A549 (cell line): ENCODE data around the gene TMPRSS2. TPM values are rescaled to one million over a fixed set of nuclear protein-coding genes. Genes with fewer than 3 reads are reported as not detected.

Experiments used
- ATAC-seq, 2 experiments: fragments of 200-7000 bp in 1 of 2; fragments of >200 bp in 1 of 2; cut with Nextera tagmentation in 1 of 2; cut with Tn5 transposase in 1 of 2; 3 replicates each; pipeline versions ENCODE4 v1.8.0 to v1.9.1; 2018 to 2020; ENCODE audit warnings: mild to moderate bottlenecking in 1 of 2, moderate library complexity in 1 of 2
- CTCF ChIA-PET: fragments of 300-600 bp; sonication (Branson Sonifier 250); formaldehyde crosslinking; extraction: SDS; loops from one replicate; lab custom pipeline; 2021; ENCODE audit warnings: antibody characterized with exemption, inconsistent platforms; lab: Yijun Ruan, JAX
- POLR2A ChIA-PET: fragments of 350-600 bp; formaldehyde crosslinking; extraction: SDS; loops from one replicate; lab custom pipeline; 2021; ENCODE audit warnings: antibody characterized with exemption, inconsistent platforms; lab: Yijun Ruan, JAX
- DNase-seq, 2 experiments: peaks; one replicate each; pipeline versions ENCODE4 v3.0.0 to v3.0.0-alpha.2; 2011 to 2016; ENCODE audit warnings: low read depth in 1 of 2, low spot score in 1 of 2
- FAIRE-seq: peaks from 2 replicates; lab custom pipeline; 2011; peaks lifted over from hg19 to GRCh38; lab: Jason Lieb, UNC
- H3K27ac ChIP-seq, 2 experiments: fragments of >200 bp; sonication (Bioruptor Twin); formaldehyde crosslinking; 3 replicates each; pipeline ENCODE4 v1.5.1; 2016 to 2017
- H3K4me1 ChIP-seq: fragments of >200 bp; sonication (Bioruptor Twin); formaldehyde crosslinking; 3 replicates; pipeline ENCODE4 v1.6.1; 2016
- H3K4me2 ChIP-seq: fragments of >200 bp; sonication (Bioruptor Twin); formaldehyde crosslinking; 3 replicates; pipeline ENCODE4 v1.6.1; 2016
- H3K4me3 ChIP-seq: fragments of >200 bp; sonication (Bioruptor Twin); formaldehyde crosslinking; 3 replicates; pipeline ENCODE4 v1.5.1; 2016
- H3K9me3 ChIP-seq: fragments of >200 bp; sonication (Bioruptor Twin); formaldehyde crosslinking; 3 replicates; pipeline ENCODE4 v1.6.1; 2016
- BHLHE40 ChIP-seq: IDR thresholded peaks from 2 replicates; pipeline ENCODE4 v1.6.1; 2012; ENCODE audit warnings: low read depth, low read length, inconsistent platforms
- CBX2 ChIP-seq: fragments of 200-600 bp; sonication (generic); IDR thresholded peaks from 2 replicates; pipeline ENCODE4 v1.6.1; 2016; ENCODE audit warnings: low read depth, mild to moderate bottlenecking, borderline replicate concordance
- CBX8 ChIP-seq: fragments of 200-600 bp; sonication (generic); IDR thresholded peaks from 2 replicates; pipeline ENCODE4 v1.6.1; 2016
- CEBPB ChIP-seq, 2 experiments: fragments of >200 bp in 1 of 2; sonication (Bioruptor Twin) in 1 of 2; formaldehyde crosslinking in 1 of 2; IDR thresholded peaks; 2 replicates each; pipeline ENCODE4 v1.6.1; 2012 to 2016
- CHD2 ChIP-seq: fragments of 150-350 bp; IDR thresholded peaks from 2 replicates; pipeline ENCODE4 v1.6.1; 2014; ENCODE audit warnings: low read length; ENCODE audit not compliant: partially characterized antibody
- EHF ChIP-seq: fragments of 250-450 bp; sonication (Bioruptor Pico); IDR thresholded peaks from 2 replicates; pipeline ENCODE4 v1.5.0; 2020; ENCODE audit warnings: mild to moderate bottlenecking
- EHMT2 ChIP-seq: fragments of 200-600 bp; sonication (generic); IDR thresholded peaks from 2 replicates; pipeline ENCODE4 v1.6.1; 2016; ENCODE audit warnings: antibody characterized with exemption, low read depth, mild to moderate bottlenecking, moderate library complexity
- EP300 ChIP-seq, 2 experiments: fragments of >200 bp; sonication (Bioruptor Twin); formaldehyde crosslinking; IDR thresholded peaks; 2 replicates in 1 of 2; 3 replicates in 1 of 2; pipeline ENCODE4 v1.6.1; 2016 to 2017
- ESRRA ChIP-seq: fragments of 150-350 bp; IDR thresholded peaks from 2 replicates; pipeline ENCODE4 v1.6.1; 2014; ENCODE audit warnings: mild to moderate bottlenecking, low read length, borderline replicate concordance
- FOSB ChIP-seq: fragments of 250-450 bp; sonication (Bioruptor Pico); IDR thresholded peaks from 2 replicates; pipeline ENCODE4 v1.5.0; 2020; ENCODE audit warnings: mild to moderate bottlenecking, moderate library complexity
- FOSL2 ChIP-seq, 2 experiments: fragments of 450-650 bp in 1 of 2; fragments of >200 bp in 1 of 2; sonication (Bioruptor Twin) in 1 of 2; formaldehyde crosslinking; IDR thresholded peaks; 2 replicates each; pipeline versions ENCODE4 v1.5.0 to v1.6.1; 2016 to 2020; ENCODE audit warnings: mild to moderate bottlenecking in 1 of 2, moderate library complexity in 1 of 2
- HEYL ChIP-seq: fragments of 250-450 bp; sonication (Bioruptor Pico); IDR thresholded peaks from 2 replicates; pipeline ENCODE4 v1.8.0; 2021; ENCODE audit warnings: mild to moderate bottlenecking, moderate library complexity
- HOXA7 ChIP-seq: fragments of 250-450 bp; sonication (Bioruptor Pico); IDR thresholded peaks from 2 replicates; pipeline ENCODE4 v1.5.0; 2020; ENCODE audit warnings: mild to moderate bottlenecking, moderate library complexity
- JUNB ChIP-seq: fragments of >200 bp; sonication (Bioruptor Twin); formaldehyde crosslinking; IDR thresholded peaks from 2 replicates; pipeline ENCODE4 v1.6.1; 2016
- MAFK ChIP-seq: fragments of 450-650 bp; IDR thresholded peaks from 2 replicates; pipeline ENCODE4 v1.6.1; 2014; ENCODE audit not compliant: partially characterized antibody
- MAZ ChIP-seq: fragments of 150-350 bp; IDR thresholded peaks from 2 replicates; pipeline ENCODE4 v1.6.1; 2014; ENCODE audit warnings: antibody characterized with exemption, low read depth, low read length, borderline replicate concordance
- MYC ChIP-seq: IDR thresholded peaks from 2 replicates; pipeline ENCODE4 v1.6.1; 2012; ENCODE audit warnings: mild to moderate bottlenecking, inconsistent platforms, low read length, improper control_type of control experiment, borderline replicate concordance
- NFE2L2 ChIP-seq: fragments of 150-350 bp; conservative IDR thresholded peaks from 2 replicates; pipeline ENCODE4 v1.6.1; 2014; ENCODE audit warnings: low read length
- NPAS2 ChIP-seq: fragments of 250-450 bp; sonication (Bioruptor Pico); IDR thresholded peaks from 2 replicates; pipeline ENCODE4 v1.8.0; 2022; ENCODE audit warnings: mild to moderate bottlenecking, moderate library complexity, borderline replicate concordance
- PHF8 ChIP-seq: fragments of 200-600 bp; sonication (generic); IDR thresholded peaks from 2 replicates; pipeline ENCODE4 v1.6.1; 2016; ENCODE audit warnings: low read depth, mild to moderate bottlenecking, antibody characterized with exemption, moderate library complexity, borderline replicate concordance
- RAD21 ChIP-seq, 2 experiments: fragments of >200 bp in 1 of 2; sonication (Bioruptor Twin) in 1 of 2; formaldehyde crosslinking in 1 of 2; IDR thresholded peaks in 1 of 2; conservative IDR thresholded peaks in 1 of 2; 2 replicates in 1 of 2; 3 replicates in 1 of 2; pipeline ENCODE4 v1.6.1; 2012 to 2018; ENCODE audit warnings: inconsistent platforms in 1 of 2
- RARB ChIP-seq: fragments of 250-450 bp; sonication (Bioruptor Pico); IDR thresholded peaks from 2 replicates; pipeline ENCODE4 v1.8.0; 2021; ENCODE audit warnings: mild to moderate bottlenecking, moderate library complexity
- RCOR1 ChIP-seq: fragments of 150-350 bp; IDR thresholded peaks from 2 replicates; pipeline ENCODE4 v1.6.1; 2014; ENCODE audit warnings: antibody characterized with exemption, low read length, low read depth
- RFX5 ChIP-seq: fragments of 450-650 bp; IDR thresholded peaks from 2 replicates; pipeline ENCODE4 v1.7.1; 2014; ENCODE audit warnings: antibody characterized with exemption, mild to moderate bottlenecking, moderate library complexity
- TP53 ChIP-seq: fragments of 250-450 bp; sonication (Bioruptor Pico); IDR thresholded peaks from 2 replicates; pipeline ENCODE4 v1.5.0; 2021; ENCODE audit warnings: mild to moderate bottlenecking, moderate library complexity
- ZNF302 ChIP-seq: fragments of 250-450 bp; sonication (Bioruptor Pico); IDR thresholded peaks from 2 replicates; pipeline ENCODE4 v1.9.0; 2021; ENCODE audit warnings: inconsistent platforms, mild to moderate bottlenecking, moderate library complexity
- ZSCAN20 ChIP-seq: fragments of 250-450 bp; sonication (Bioruptor Pico); IDR thresholded peaks from 2 replicates; pipeline ENCODE4 v1.8.0; 2022; ENCODE audit warnings: mild to moderate bottlenecking, moderate library complexity
- WGBS: methylation state at CpG from one replicate; pipeline ENCODE4 v1.1.6; 2017; ENCODE audit errors: missing lambda C conversion rate; 5-methylcytosine and 5-hydroxymethylcytosine counted together
- polyA plus RNA-seq, 4 experiments: library from polyadenylated mRNA; depleted of rRNA in 3 of 4; stranded (reverse); fragments of >200 nt; fragmentation: RNase III in 1 of 4; extraction: RNeasy Plus Mini Kit Qiagen cat#74134 plus additional on column Dnase treatment in 1 of 4; gene quantifications; 2 replicates in 3 of 4; 3 replicates in 1 of 4; pipeline ENCODE4 v1.2.3, GENCODE V29; 2011 to 2017
- TF ChIP-seq, protein P1 (sequence below): fragments of 250-450 bp; sonication (Bioruptor Pico); IDR thresholded peaks from 2 replicates; pipeline ENCODE4 v1.5.0; 2020; ENCODE audit warnings: low read depth, mild to moderate bottlenecking, moderate library complexity
- TF ChIP-seq, protein P2 (sequence below): fragments of >200 bp; sonication (Bioruptor Twin); formaldehyde crosslinking; IDR thresholded peaks from 3 replicates; pipeline ENCODE4 v1.5.1; 2016
- TF ChIP-seq, protein P3 (sequence below): IDR thresholded peaks from 2 replicates; pipeline ENCODE4 v1.6.1; 2012

TMPRSS2 gene
- polyA plus RNA-seq, 2 of the 4 experiments (the other 2 are of a cell fraction): not detected

DNA sequence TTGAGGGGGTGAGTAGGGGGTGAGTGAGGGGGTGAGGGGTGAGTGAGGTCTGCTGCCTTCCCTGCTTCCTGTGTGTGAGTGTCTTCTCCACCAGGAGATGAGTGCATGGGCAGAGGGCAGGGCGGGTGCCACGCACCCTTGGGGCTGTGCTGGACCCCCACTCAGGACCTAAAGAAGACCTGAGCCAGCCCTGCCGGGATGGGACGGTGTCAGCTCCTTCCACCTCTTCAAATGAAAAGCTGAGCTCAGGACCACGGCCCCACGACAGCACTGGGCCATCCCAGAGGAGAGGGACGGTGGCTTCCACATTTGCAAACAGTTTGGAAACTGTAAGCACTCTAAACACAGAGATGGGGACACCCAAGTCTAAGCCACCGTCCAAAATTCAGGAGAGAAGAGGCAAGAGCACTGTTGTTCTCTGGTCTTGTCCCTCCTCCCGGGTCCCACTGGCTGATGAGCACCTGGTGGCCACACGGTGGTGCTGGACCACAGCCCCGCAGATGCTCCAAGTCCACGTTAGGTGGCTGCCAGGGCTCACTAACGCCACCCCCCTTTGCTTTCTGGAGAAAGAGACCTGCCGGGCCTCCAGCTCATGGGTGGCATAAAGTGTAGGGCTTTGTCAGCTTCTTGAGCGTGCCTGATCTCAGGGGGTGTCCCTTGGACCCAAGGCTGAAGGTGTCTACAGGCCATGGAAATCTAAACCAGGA lies 32.1 kb downstream of the TMPRSS2 start:
- CTCF ChIA-PET: interaction anchor here (0.9 kb wide), 1 partner anchor 193 kb away, joined by 4 read pairs; no protein-coding TSS in a partner anchor
- no peaks in the 10 kb centered on the region for H3K9me3 ChIP-seq
- ATAC-seq: peak in 1 of 2 experiments; percentile 19; a peak in 1 of 6 replicates

DNA sequence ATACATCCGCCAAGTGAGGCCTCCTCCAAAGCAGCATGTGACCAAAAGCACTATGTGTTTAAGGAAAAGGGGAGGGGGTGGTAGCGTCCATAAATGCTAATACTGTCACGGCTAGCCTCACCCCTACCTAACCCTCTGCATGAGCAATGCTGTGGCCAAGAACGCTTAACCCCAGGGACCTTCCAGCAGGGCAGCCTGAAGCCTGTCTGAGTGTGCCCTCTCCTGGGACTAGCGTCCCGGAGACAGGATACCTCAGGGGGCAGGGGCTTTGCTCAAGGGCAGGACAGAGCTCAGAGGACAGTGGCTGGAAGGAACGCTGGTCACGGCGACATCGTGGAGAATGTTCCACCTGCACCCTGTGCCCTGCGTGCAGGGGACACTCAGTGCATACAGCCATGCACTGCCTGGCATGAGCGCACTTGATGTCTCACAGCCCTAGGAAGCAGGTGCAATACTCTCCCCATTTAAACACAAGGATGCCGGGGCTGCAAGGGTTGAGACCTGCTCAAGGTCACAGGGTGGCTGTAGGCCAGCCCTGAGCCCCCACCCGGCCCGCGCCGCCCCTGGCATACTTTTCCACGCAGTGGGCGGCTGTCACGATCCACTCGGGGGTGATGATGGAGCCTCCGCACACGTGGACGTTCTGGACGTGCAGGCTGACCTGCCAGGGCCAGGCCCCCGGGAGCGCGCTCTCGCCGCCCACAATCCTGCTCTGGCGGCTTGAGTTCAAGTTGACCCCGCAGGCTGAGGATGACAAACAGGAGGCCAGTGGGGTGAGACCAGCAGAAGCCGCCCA lies 35.0 kb downstream of the TMPRSS2 start:
- H3K4me3 ChIP-seq: no peak overlapping the region
- H3K4me1 ChIP-seq: no peaks in the 10 kb centered on the region
- H3K4me2 ChIP-seq: no peak overlapping the region
- no peak overlapping the region for H3K27ac ChIP-seq
- no peak for ATAC-seq
- POLR2A ChIA-PET: no interaction called here
- TF ChIP-seq TP53 (CRISPR knock-in tag) (no peak), NPAS2 (no peak), MAZ (no peak), RFX5 (no peak), MAFK (no peak), CBX8 (no peak), MYC (no peak), ZSCAN20 (no peak), ZNF302 (no peak), HEYL (no peak), JUNB (no peak), ESRRA (no peak), RAD21 (conservative IDR thresholded peaks at IDR 0.05 in 1 of 2, IDR thresholded peaks at IDR 0.05 in 1 of 2) (no peak), PHF8 (no peak), FOSB (no peak)
- TF ChIP-seq, protein P1, sequence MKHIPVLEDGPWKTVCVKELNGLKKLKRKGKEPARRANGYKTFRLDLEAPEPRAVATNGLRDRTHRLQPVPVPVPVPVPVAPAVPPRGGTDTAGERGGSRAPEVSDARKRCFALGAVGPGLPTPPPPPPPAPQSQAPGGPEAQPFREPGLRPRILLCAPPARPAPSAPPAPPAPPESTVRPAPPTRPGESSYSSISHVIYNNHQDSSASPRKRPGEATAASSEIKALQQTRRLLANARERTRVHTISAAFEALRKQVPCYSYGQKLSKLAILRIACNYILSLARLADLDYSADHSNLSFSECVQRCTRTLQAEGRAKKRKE (CRISPR knock-in tag): no peak
- TF ChIP-seq, all 56 proteins: peak for 0
- 76% methylated on average over 5 of the region's 33 CpGs for WGBS
- no peak for DNase-seq
- H3K9me3 ChIP-seq: no peaks in the 10 kb centered on the region
- no peak for FAIRE-seq
- CTCF ChIA-PET: no interaction called here

More for the DNA sequence above, 32.1 kb downstream of the TMPRSS2 start:
- 68% methylated on average over 11 of the region's 15 CpGs for WGBS
- DNase-seq: no peak
- Histone ChIP-seq H3K4me1 (no peaks in the 10 kb centered on the region), H3K4me3 (no peak overlapping the region), H3K27ac (no peak overlapping the region), H3K4me2 (no peak overlapping the region)
- no peak for FAIRE-seq
- TF ChIP-seq EHF (no peak), BHLHE40 (no peak), CBX8 (no peak), TP53 (CRISPR knock-in tag) (no peak), RCOR1 (no peak), ZNF302 (no peak), FOSL2 (IDR thresholded peaks at IDR 0.05) (no peak), FOSL2 (CRISPR knock-in tag; IDR thresholded peaks at IDR 0.05) (no peak), CEBPB (IDR thresholded peaks at IDR 0.05) (no peak), EHMT2 (no peak), CHD2 (no peak), HOXA7 (no peak), CBX2 (no peak), EP300 (IDR thresholded peaks at IDR 0.05) (no peak), RARB (no peak), NFE2L2 (no peak)
- TF ChIP-seq, protein P2, sequence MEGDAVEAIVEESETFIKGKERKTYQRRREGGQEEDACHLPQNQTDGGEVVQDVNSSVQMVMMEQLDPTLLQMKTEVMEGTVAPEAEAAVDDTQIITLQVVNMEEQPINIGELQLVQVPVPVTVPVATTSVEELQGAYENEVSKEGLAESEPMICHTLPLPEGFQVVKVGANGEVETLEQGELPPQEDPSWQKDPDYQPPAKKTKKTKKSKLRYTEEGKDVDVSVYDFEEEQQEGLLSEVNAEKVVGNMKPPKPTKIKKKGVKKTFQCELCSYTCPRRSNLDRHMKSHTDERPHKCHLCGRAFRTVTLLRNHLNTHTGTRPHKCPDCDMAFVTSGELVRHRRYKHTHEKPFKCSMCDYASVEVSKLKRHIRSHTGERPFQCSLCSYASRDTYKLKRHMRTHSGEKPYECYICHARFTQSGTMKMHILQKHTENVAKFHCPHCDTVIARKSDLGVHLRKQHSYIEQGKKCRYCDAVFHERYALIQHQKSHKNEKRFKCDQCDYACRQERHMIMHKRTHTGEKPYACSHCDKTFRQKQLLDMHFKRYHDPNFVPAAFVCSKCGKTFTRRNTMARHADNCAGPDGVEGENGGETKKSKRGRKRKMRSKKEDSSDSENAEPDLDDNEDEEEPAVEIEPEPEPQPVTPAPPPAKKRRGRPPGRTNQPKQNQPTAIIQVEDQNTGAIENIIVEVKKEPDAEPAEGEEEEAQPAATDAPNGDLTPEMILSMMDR: no peak
- TF ChIP-seq, protein P3, sequence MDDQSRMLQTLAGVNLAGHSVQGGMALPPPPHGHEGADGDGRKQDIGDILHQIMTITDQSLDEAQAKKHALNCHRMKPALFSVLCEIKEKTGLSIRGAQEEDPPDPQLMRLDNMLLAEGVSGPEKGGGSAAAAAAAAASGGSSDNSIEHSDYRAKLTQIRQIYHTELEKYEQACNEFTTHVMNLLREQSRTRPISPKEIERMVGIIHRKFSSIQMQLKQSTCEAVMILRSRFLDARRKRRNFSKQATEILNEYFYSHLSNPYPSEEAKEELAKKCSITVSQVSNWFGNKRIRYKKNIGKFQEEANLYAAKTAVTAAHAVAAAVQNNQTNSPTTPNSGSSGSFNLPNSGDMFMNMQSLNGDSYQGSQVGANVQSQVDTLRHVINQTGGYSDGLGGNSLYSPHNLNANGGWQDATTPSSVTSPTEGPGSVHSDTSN: no peak
- POLR2A ChIA-PET: no interaction called here
